MM.1S (cell line): ENCODE results near the gene CTSD.

ENCODE experiments used
- EZH2phosphoT487 ChIP-seq: fragments of 300-600 bp; sonication (generic); IDR thresholded peaks from 2 replicates; pipeline ENCODE4 v1.6.1; 2018; ENCODE audit warnings: antibody characterized with exemption, low read length
- TF ChIP-seq, protein P1 (sequence below): fragments of 300-600 bp; sonication (generic); IDR thresholded peaks from 2 replicates; pipeline ENCODE4 v1.5.1; 2016; ENCODE audit warnings: antibody characterized with exemption, low read length, mixed read lengths

- TF ChIP-seq, protein P1, sequence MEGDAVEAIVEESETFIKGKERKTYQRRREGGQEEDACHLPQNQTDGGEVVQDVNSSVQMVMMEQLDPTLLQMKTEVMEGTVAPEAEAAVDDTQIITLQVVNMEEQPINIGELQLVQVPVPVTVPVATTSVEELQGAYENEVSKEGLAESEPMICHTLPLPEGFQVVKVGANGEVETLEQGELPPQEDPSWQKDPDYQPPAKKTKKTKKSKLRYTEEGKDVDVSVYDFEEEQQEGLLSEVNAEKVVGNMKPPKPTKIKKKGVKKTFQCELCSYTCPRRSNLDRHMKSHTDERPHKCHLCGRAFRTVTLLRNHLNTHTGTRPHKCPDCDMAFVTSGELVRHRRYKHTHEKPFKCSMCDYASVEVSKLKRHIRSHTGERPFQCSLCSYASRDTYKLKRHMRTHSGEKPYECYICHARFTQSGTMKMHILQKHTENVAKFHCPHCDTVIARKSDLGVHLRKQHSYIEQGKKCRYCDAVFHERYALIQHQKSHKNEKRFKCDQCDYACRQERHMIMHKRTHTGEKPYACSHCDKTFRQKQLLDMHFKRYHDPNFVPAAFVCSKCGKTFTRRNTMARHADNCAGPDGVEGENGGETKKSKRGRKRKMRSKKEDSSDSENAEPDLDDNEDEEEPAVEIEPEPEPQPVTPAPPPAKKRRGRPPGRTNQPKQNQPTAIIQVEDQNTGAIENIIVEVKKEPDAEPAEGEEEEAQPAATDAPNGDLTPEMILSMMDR: no peak
- no peak for TF ChIP-seq EZH2phosphoT487
Observed at GRCh38 chr11:1756791-1757771, 6.6 kb downstream of the CTSD start.
